HG03064 (cell line): Measurements from ENCODE around the gene FGD2.

Source experiments
- ATAC-seq: cut with Tn5 transposase; IDR thresholded peaks from one replicate; pipeline ENCODE4 v1.9.1; 2021; ENCODE audit warnings: low read depth; ENCODE audit not compliant: unreplicated experiment

The FGD2 gene

GRCh38 chr6:36970892-36971842 lies 34.3 kb upstream of the FGD2 start:
- no peak for ATAC-seq

GRCh38 chr6:36971921-36972673 lies 33.4 kb upstream of the FGD2 start:
- ATAC-seq = no peak

GRCh38 chr6:36973190-36973589 lies 32.3 kb upstream of the FGD2 start:
- no peak for ATAC-seq

- ATAC-seq = no peak
Measured at GRCh38 chr6:36973647-36974046, 31.8 kb upstream of the FGD2 start.

- no peak for ATAC-seq
Measured at GRCh38 chr6:36975231-36976006, 30.0 kb upstream of the FGD2 start.

- ATAC-seq = no peak
Measured at GRCh38 chr6:36976007-36976264, 29.5 kb upstream of the FGD2 start.

GRCh38 chr6:36976509-36976908 lies 28.9 kb upstream of the FGD2 start:
- ATAC-seq = no peak

- ATAC-seq = no peak
Measured at GRCh38 chr6:36976931-36977330, 28.5 kb upstream of the FGD2 start.

- ATAC-seq = no peak
Measured at GRCh38 chr6:36977470-36977941, 27.9 kb upstream of the FGD2 start.

- ATAC-seq = no peak
Measured at GRCh38 chr6:36978421-36979346, 26.8 kb upstream of the FGD2 start.

GRCh38 chr6:36979347-36979742 lies 26.1 kb upstream of the FGD2 start:
- ATAC-seq = no peak

- no peak for ATAC-seq
Measured at GRCh38 chr6:36980129-36980528, 25.3 kb upstream of the FGD2 start.

GRCh38 chr6:36980876-36981619 lies 24.4 kb upstream of the FGD2 start:
- ATAC-seq = no peak

- no peak for ATAC-seq
Measured at GRCh38 chr6:36983538-36983937, 21.9 kb upstream of the FGD2 start.

- no peak for ATAC-seq
Measured at GRCh38 chr6:36984581-36985416, 20.7 kb upstream of the FGD2 start.

GRCh38 chr6:36985417-36985807 lies 20.0 kb upstream of the FGD2 start:
- ATAC-seq = no peak

- peak; percentile 72 for ATAC-seq
Measured at GRCh38 chr6:36985808-36986703, 19.4 kb upstream of the FGD2 start, which contains the start of gene MTCH1. Gene MTCH1, minus strand, starts transcription at chr6:36986196. Its CDS starts 23 bp downstream, at chr6:36986173.
